IPS DF 6.9 (cell line): ENCODE data around the gene MAD2L1BP.

ENCODE experiments used
- DNase-seq: peaks from one replicate; pipeline ENCODE4 v3.0.0-alpha.2; 2013; ENCODE audit warnings: low read depth, low spot score
- H3K27ac ChIP-seq: one replicate; pipeline ENCODE4 v1.5.1; 2013; ENCODE audit warnings: low read length, control low read depth
- H3K27me3 ChIP-seq: 2 replicates; pipeline ENCODE4 v1.6.1; 2013; ENCODE audit warnings: mild to moderate bottlenecking, low read length; ENCODE audit not compliant: control insufficient read depth, insufficient read depth
- H3K36me3 ChIP-seq: 2 replicates; pipeline ENCODE4 v1.6.1; 2013; ENCODE audit warnings: low read length; ENCODE audit not compliant: control insufficient read depth, insufficient read depth
- H3K4me1 ChIP-seq: 2 replicates; pipeline ENCODE4 v1.6.1; 2013; ENCODE audit warnings: low read length; ENCODE audit not compliant: control insufficient read depth, insufficient read depth
- H3K4me3 ChIP-seq: 2 replicates; pipeline ENCODE4 v1.5.1; 2013; ENCODE audit warnings: mild to moderate bottlenecking, low read length
- H3K9me3 ChIP-seq: 2 replicates; pipeline ENCODE4 v1.6.1; 2013; ENCODE audit warnings: low read length, inconsistent platforms; ENCODE audit not compliant: control insufficient read depth, insufficient read depth
- WGBS: extraction: QIAGEN DNeasy Blood & Tissue Kit; methylation state at CpG from one replicate; pipeline ENCODE4 v1.1.7; 2013; ENCODE audit warnings: mixed read lengths, missing lambda C conversion rate; ENCODE audit not compliant: insufficient read length, insufficient coverage; 5-methylcytosine and 5-hydroxymethylcytosine counted together

The MAD2L1BP gene

GRCh38 chr6:43666196-43666920, 30.7 kb downstream of the MAD2L1BP start:
- no peak for DNase-seq
- Histone ChIP-seq H3K9me3 (no peaks in the 10 kb centered on the region), H3K4me1 (peaks cover 8% of the 10 kb centered on the region), H3K4me3 (no peak overlapping the region), H3K27ac (no peak overlapping the region), H3K36me3 (peaks cover 6% of the 10 kb centered on the region; the same call in 1 of the 2 replicates), H3K27me3 (no peaks in the 10 kb centered on the region)
- no CpG with 5 or more reads among the region's 13 CpGs for whole genome bisulfite sequencing

GRCh38 chr6:43667245-43668150, 31.9 kb downstream of the MAD2L1BP start:
- no CpG with 5 or more reads among the region's 16 CpGs for WGBS
- Histone ChIP-seq H3K4me1 (peaks cover 8% of the 10 kb centered on the region), H3K27me3 (no peaks in the 10 kb centered on the region), H3K4me3 (no peak overlapping the region), H3K9me3 (no peaks in the 10 kb centered on the region), H3K36me3 (peaks cover 13% of the 10 kb centered on the region; the same call in 1 of the 2 replicates), H3K27ac (no peak overlapping the region)
- no peak for DNase-seq

GRCh38 chr6:43668151-43669028, 32.8 kb downstream of the MAD2L1BP start:
- H3K27me3 ChIP-seq = no peaks in the 10 kb centered on the region
- no CpG with 5 or more reads among the region's 17 CpGs for WGBS
- DNase-seq = no peak
- H3K36me3 ChIP-seq = peaks cover 15% of the 10 kb centered on the region
- no peak overlapping the region for H3K4me3 ChIP-seq
- H3K9me3 ChIP-seq = no peaks in the 10 kb centered on the region
- H3K4me1 ChIP-seq = peaks cover 8% of the 10 kb centered on the region
- H3K27ac ChIP-seq = no peak overlapping the region

- Histone ChIP-seq H3K36me3 (peaks cover 23% of the 10 kb centered on the region), H3K4me3 (no peak overlapping the region), H3K4me1 (peaks cover 8% of the 10 kb centered on the region), H3K27me3 (no peaks in the 10 kb centered on the region), H3K27ac (no peak overlapping the region), H3K9me3 (no peaks in the 10 kb centered on the region)
- DNase-seq = no peak
- no CpG with 5 or more reads among the region's 15 CpGs for WGBS
These were observed 33.6 kb downstream of the MAD2L1BP start for GRCh38 chr6:43669050-43669921.

- H3K27ac ChIP-seq = no peak overlapping the region
- H3K27me3 ChIP-seq = no peaks in the 10 kb centered on the region
- peaks cover 31% of the 10 kb centered on the region for H3K36me3 ChIP-seq
- H3K4me3 ChIP-seq = no peak overlapping the region
- no CpG with 5 or more reads among the region's 6 CpGs for WGBS
- peaks cover 8% of the 10 kb centered on the region for H3K4me1 ChIP-seq
- H3K9me3 ChIP-seq = no peaks in the 10 kb centered on the region
- no peak for DNase-seq
These were observed 34.4 kb downstream of the MAD2L1BP start for GRCh38 chr6:43669922-43670622.

- whole genome bisulfite sequencing = no CpG with 5 or more reads among the region's 6 CpGs
- no peak overlapping the region for H3K4me3 ChIP-seq
- H3K27ac ChIP-seq = no peak overlapping the region
- H3K9me3 ChIP-seq = no peaks in the 10 kb centered on the region
- peaks cover 34% of the 10 kb centered on the region for H3K36me3 ChIP-seq
- H3K27me3 ChIP-seq = no peaks in the 10 kb centered on the region
- peaks cover 8% of the 10 kb centered on the region for H3K4me1 ChIP-seq
- DNase-seq = no peak
These were observed 35.0 kb downstream of the MAD2L1BP start for GRCh38 chr6:43670623-43670986.

GRCh38 chr6:43671011-43671800, 35.6 kb downstream of the MAD2L1BP start:
- WGBS = no CpG with 5 or more reads among the region's 8 CpGs
- Histone ChIP-seq H3K27me3 (no peaks in the 10 kb centered on the region), H3K27ac (no peak overlapping the region), H3K4me1 (peaks cover 8% of the 10 kb centered on the region), H3K36me3 (peaks cover 34% of the 10 kb centered on the region), H3K9me3 (no peaks in the 10 kb centered on the region), H3K4me3 (no peak overlapping the region)
- no peak for DNase-seq

GRCh38 chr6:43671801-43672690, 36.4 kb downstream of the MAD2L1BP start:
- Histone ChIP-seq H3K4me3 (no peak overlapping the region), H3K9me3 (no peaks in the 10 kb centered on the region), H3K27ac (no peak overlapping the region), H3K36me3 (peaks cover 34% of the 10 kb centered on the region), H3K4me1 (peaks cover 8% of the 10 kb centered on the region), H3K27me3 (no peaks in the 10 kb centered on the region)
- DNase-seq = no peak
- WGBS = no CpG with 5 or more reads among the region's 16 CpGs
